ENCODE measurements around the gene CLMN. TPM values are rescaled to one million over a fixed set of nuclear protein-coding genes. Genes with fewer than 3 reads are reported as not detected.

The CLMN gene
- total and polyA plus RNA-seq, 2 of the 13 experiments (the other 11 are each of a cell fraction or from before 2014, with no cell fraction given) = 15.1 to 16.7 TPM

- peak in 1 of 2 experiments; percentile 82; a peak in 2 of 4 replicates for TF ChIP-seq EP300 (IDR thresholded peaks at IDR 0.05; ENCODE audit: low read depth in 2 of 2, low read length in 2 of 2)
- TF ChIP-seq EP300 (CRISPR knock-in tag; IDR thresholded peaks at IDR 0.05; ENCODE audit: borderline replicate concordance) = no peak; the same call in 1 of the 2 replicates
- TF ChIP-seq HOXA3 (CRISPR knock-in tag; IDR thresholded peaks at IDR 0.05) = no peak; the same call in 1 of the 2 replicates
- no peak for TF ChIP-seq FIP1L1 (IDR thresholded peaks at IDR 0.05; ENCODE audit: borderline replicate concordance, insufficient read depth, low read depth, low read length)
- peak; percentile 42 for TF ChIP-seq CTCF (CRISPR knock-in tag; IDR thresholded peaks at IDR 0.05)
- no peak for TF ChIP-seq NCOR1 (IDR thresholded peaks at IDR 0.05; ENCODE audit: borderline replicate concordance, low read length)
- TF ChIP-seq ZFP37 (CRISPR knock-in tag; IDR thresholded peaks at IDR 0.05; ENCODE audit: borderline replicate concordance) = no peak
- 0 out of 2 replicates have a peak, but pooled peaks have one; percentile 14 for TF ChIP-seq FOXO1 (CRISPR knock-in tag; IDR thresholded peaks at IDR 0.05)
- TF ChIP-seq SNAPC4 (CRISPR knock-in tag; IDR thresholded peaks at IDR 0.05) = no peak
- no peak for TF ChIP-seq ZFP90 (CRISPR knock-in tag; IDR thresholded peaks at IDR 0.05; ENCODE audit: borderline replicate concordance)
- 0 out of 2 replicates have a peak, but pooled peaks have one; percentile 19 for TF ChIP-seq HHEX (CRISPR knock-in tag; IDR thresholded peaks at IDR 0.05)
- TF ChIP-seq POGZ (CRISPR knock-in tag; IDR thresholded peaks at IDR 0.05) = peak; percentile 35; the same call in 1 of the 2 replicates
- TF ChIP-seq PAXIP1 (CRISPR knock-in tag; conservative IDR thresholded peaks at IDR 0.05) = peak; percentile 43
- TF ChIP-seq ETV5 (CRISPR knock-in tag; IDR thresholded peaks at IDR 0.05; ENCODE audit: borderline replicate concordance) = no peak
- TF ChIP-seq ZNF614 (CRISPR knock-in tag; IDR thresholded peaks at IDR 0.05; ENCODE audit: borderline replicate concordance) = peak; percentile 20; the same call in 1 of the 2 replicates
- TF ChIP-seq HDAC2 (CRISPR knock-in tag; IDR thresholded peaks at IDR 0.05) = peak; percentile 62
- peak; percentile 59 for TF ChIP-seq POLR2G (IDR thresholded peaks at IDR 0.05; ENCODE audit: low read depth, low read length)
- TF ChIP-seq GFI1 (CRISPR knock-in tag; IDR thresholded peaks at IDR 0.05; ENCODE audit: borderline replicate concordance) = peak; percentile 34; the same call in 1 of the 2 replicates
- peak; percentile 76; the same call in 1 of the 2 replicates for TF ChIP-seq CEBPB (IDR thresholded peaks at IDR 0.05; ENCODE audit: borderline replicate concordance, low read depth, low read length)
Measured at GRCh38 chr14:95300002-95300696, 19.6 kb downstream of the CLMN start (continued).

Measured in HepG2 (cell line).